C4-2B (cell line): ENCODE data around the gene ACMSD.

Source experiments
- H3K27ac ChIP-seq: fragments of 450-650 bp; 2 replicates; pipeline ENCODE4 v1.5.1; 2017
- ZFX ChIP-seq: fragments of 450-650 bp; IDR thresholded peaks from 2 replicates; pipeline ENCODE4 v1.6.1; 2017
- TF ChIP-seq, protein P1 (sequence below): fragments of 450-650 bp; conservative IDR thresholded peaks from 2 replicates; pipeline ENCODE4 v1.5.1; 2017; ENCODE audit warnings: mild to moderate bottlenecking

ACMSD gene

DNA sequence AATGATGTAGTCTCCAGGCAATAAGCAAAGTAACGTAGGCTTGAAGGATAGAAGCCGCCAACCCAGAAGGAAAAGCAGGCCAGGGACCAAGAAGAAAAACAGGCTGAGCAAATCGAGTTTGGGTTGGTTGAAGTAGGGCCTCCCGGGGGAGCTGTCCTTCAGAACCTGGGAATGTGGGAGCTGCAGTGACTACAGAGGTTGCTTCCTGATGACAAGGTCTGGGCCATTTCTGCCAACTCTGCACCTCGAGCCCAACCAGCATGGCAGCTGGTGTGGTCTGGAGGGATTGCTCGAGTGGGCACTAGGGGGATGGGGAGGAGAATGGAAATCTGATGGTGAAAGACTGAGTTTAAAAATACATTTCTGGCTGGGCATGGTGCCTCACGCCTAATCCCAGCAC is 14.1 kb downstream of the ACMSD start:
- TF ChIP-seq ZFX: no peak
- TF ChIP-seq, protein P1, sequence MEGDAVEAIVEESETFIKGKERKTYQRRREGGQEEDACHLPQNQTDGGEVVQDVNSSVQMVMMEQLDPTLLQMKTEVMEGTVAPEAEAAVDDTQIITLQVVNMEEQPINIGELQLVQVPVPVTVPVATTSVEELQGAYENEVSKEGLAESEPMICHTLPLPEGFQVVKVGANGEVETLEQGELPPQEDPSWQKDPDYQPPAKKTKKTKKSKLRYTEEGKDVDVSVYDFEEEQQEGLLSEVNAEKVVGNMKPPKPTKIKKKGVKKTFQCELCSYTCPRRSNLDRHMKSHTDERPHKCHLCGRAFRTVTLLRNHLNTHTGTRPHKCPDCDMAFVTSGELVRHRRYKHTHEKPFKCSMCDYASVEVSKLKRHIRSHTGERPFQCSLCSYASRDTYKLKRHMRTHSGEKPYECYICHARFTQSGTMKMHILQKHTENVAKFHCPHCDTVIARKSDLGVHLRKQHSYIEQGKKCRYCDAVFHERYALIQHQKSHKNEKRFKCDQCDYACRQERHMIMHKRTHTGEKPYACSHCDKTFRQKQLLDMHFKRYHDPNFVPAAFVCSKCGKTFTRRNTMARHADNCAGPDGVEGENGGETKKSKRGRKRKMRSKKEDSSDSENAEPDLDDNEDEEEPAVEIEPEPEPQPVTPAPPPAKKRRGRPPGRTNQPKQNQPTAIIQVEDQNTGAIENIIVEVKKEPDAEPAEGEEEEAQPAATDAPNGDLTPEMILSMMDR: no peak
- no peak overlapping the region for H3K27ac ChIP-seq

DNA sequence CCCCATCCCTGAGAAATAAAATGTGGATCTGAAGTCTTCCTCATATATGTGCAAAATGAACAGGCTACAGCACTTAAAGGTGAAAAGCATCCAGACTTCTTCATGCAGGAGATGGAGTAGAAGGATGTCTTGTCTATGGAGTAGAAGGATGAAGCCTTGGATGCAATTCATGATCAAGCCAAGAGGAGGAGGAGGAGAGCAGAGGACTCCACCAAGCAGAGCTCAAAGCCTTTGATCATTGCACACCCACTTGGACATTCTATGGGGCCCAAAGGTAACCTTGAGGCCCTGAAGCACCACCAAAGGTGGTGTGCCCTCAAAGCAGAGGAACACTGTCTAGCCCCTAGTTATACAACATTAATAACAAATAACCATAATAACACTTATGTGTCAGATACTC is 17.3 kb downstream of the ACMSD start:
- H3K27ac ChIP-seq: no peak overlapping the region
- TF ChIP-seq, protein P1: no peak
- no peak for TF ChIP-seq ZFX

DNA sequence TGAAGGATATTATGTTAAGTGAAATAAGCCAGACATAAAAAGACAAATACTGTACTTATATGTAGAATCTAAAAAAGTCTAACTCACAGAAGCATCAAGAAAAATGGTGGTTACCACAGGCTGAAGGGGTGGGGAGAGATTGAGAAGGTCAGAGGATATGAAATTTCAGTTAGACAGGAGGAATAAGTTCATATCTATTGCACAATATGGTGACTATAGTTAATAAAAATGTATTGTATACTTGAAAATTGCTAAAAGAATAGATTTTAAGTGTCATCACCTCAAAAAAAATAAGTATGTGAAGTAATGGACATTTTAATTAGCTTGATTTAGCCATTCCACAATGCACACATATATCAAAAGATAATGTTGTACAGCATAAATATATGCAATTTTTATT is 19.8 kb downstream of the ACMSD start:
- TF ChIP-seq, protein P1: no peak
- no peak for TF ChIP-seq ZFX
- no peak overlapping the region for H3K27ac ChIP-seq

DNA sequence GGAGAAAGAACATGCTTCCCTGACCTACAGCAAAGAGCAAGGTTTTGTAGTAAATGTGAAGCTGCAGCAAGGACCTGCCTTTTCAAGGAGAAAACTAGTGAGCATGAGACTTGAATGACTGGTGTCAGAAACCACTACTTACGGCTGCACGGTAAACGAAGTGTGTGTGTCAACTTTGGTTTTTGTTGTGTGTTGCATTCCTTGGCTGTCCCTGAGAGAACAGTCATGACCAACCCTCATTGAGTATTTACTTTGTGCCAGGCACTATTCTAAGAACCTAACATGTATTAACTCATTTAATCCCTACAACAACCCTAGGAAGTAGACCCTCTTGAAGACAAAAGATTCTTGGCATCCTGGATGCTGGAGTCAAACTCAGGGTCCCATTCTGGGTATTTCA is 22.8 kb downstream of the ACMSD start:
- no peak overlapping the region for H3K27ac ChIP-seq
- no peak for TF ChIP-seq ZFX
- TF ChIP-seq, protein P1: no peak

DNA sequence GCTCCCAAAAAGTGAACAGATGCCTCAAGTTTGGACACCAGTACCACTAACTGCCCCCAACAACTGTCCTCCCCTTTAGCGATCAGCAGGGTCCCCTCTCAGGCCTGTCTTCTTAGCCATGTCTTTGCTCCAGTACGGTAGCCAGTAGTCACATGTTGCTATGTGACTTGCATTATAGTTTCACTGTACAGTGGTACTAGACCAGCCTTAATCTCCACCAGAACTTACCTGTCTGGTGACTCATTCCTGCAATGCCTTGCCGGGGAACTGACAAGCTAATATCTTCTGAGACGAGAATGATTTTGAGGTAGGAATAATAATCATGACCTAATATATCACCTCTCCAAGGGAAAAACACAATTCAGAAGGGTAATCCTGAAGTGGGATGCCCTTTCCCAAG is 23.7 kb downstream of the ACMSD start:
- no peak for TF ChIP-seq ZFX
- TF ChIP-seq, protein P1: no peak
- peak overlapping the region; percentile 46; the same call in 1 of the 2 replicates for H3K27ac ChIP-seq

DNA sequence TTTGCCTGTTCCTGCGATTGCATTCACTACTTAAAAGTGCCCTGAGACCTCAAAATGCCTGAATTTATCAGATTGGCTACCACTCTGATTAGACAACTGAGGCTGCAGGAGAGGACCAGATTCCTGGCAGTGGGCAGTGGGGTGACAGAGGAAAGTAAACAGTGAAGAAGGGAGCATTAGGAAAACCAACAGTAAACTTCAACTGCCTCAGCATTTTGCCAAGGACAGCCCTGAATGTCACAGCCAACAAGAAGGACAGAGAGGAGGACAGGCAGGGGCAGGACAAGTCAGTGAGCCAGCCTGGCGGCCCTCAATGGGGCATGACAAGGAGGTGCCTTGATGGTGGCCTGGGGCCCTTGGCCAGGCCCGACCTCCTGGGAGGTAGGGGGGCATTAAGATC is 24.3 kb downstream of the ACMSD start:
- TF ChIP-seq ZFX: no peak
- TF ChIP-seq, protein P1: no peak
- H3K27ac ChIP-seq: peak overlapping the region; percentile 46

GRCh38 chr2:134863446-134863845 is 25.0 kb downstream of the ACMSD start:
- H3K27ac ChIP-seq: peak overlapping the region; percentile 46
- TF ChIP-seq, protein P1: no peak
- TF ChIP-seq ZFX: no peak
